GM13976 (cell line): ENCODE measurements around the gene TMPRSS13.
"Not testable (repeated sequence)": the region's sequence is repeated elsewhere in the genome, so short reads cannot be mapped to it uniquely, and the experiment has no call there.

Source experiments
- DNase-seq: peaks from one replicate; pipeline ENCODE4 v3.0.0; 2012; ENCODE audit warnings: low spot score
- in situ Hi-C: fragments of 300-500 bp; cut with MboI; formaldehyde crosslinking; loops from one replicate; pipeline ENCODE4 v1.12.0; 2022; ENCODE audit warnings: low sequenced_read_pairs, mixed read lengths, inconsistent platforms; ENCODE audit not compliant: unreplicated experiment
- TF ChIP-seq, protein P1 (sequence below): IDR thresholded peaks from 2 replicates; pipeline ENCODE4 v1.5.1; 2012; ENCODE audit warnings: borderline replicate concordance, mild to moderate bottlenecking; ENCODE audit not compliant: insufficient read depth; ENCODE audit errors: extremely low read depth, missing control alignments, control extremely low read depth

The TMPRSS13 gene

DNA sequence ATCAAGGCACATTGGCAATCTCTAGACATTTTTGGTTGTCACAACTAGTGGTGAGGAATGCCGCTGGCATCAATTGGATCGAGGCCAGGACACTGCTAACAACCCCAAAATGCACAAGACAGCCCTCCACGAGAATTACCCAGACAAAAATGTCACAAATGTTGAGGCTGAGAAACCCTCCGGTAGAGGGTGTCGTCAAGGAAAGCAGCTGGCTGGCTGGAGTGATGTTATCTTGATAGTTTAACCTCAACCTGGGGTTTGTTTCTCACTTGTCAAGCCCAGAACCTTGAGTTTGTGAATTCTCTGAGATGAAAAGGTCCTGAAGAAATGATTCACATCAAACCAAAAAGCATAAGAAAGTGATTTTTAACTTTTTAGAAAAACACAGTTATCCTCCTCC is 21.1 kb upstream of the TMPRSS13 start:
- in situ Hi-C loops: loop anchor here (5.0 kb wide), 1 partner anchor 97 kb away; no protein-coding TSS in a partner anchor
- peak; percentile 64 for DNase-seq
- TF ChIP-seq, protein P1, sequence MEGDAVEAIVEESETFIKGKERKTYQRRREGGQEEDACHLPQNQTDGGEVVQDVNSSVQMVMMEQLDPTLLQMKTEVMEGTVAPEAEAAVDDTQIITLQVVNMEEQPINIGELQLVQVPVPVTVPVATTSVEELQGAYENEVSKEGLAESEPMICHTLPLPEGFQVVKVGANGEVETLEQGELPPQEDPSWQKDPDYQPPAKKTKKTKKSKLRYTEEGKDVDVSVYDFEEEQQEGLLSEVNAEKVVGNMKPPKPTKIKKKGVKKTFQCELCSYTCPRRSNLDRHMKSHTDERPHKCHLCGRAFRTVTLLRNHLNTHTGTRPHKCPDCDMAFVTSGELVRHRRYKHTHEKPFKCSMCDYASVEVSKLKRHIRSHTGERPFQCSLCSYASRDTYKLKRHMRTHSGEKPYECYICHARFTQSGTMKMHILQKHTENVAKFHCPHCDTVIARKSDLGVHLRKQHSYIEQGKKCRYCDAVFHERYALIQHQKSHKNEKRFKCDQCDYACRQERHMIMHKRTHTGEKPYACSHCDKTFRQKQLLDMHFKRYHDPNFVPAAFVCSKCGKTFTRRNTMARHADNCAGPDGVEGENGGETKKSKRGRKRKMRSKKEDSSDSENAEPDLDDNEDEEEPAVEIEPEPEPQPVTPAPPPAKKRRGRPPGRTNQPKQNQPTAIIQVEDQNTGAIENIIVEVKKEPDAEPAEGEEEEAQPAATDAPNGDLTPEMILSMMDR: peak; percentile 42

DNA sequence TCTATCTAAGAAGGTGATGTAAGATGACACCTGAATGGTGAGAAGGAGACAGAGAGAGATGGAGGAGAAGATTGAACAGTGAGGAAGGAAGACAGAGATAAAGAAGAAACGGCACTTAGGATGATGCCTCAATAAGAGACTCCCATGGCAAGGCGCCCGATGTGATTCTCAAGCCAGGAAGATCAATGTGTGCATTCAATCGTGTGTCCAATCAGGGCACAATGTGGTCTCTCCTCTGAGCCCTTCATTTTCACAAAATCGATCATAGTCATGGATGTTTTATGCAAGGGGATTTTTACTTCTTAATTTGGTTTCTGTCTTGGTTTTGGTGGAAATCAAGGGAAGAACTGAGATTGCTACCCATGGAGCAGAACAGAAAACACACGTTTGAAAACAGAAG is 19.9 kb upstream of the TMPRSS13 start:
- in situ Hi-C loops: loop anchor here (5.0 kb wide), 1 partner anchor 107 kb away; no protein-coding TSS in a partner anchor
- DNase-seq: peak; percentile 9
- TF ChIP-seq, protein P1: no peak

DNA sequence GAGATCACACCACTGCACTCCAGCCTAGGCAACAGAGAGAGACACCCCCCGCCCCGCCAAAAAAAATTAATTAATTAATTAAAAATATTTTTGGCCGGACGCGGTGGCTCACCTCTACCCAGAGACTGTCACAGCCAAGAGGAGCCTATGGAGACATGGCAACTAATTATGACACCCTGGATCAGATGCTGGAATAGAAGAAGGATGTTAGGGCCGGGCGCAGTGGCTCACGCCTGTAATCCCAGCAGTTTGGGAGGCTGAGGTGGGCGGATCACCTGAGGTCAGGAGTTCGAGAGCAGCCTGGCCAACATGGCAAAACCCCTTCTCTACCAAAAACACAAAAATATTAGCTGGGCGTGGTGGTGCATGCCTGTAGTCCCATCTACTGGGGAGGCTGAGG is 19.3 kb upstream of the TMPRSS13 start:
- DNase-seq: not testable (repeated sequence)
- in situ Hi-C loops: loop anchor here (5.0 kb wide), 1 partner anchor 106 kb away; no protein-coding TSS in a partner anchor

DNA sequence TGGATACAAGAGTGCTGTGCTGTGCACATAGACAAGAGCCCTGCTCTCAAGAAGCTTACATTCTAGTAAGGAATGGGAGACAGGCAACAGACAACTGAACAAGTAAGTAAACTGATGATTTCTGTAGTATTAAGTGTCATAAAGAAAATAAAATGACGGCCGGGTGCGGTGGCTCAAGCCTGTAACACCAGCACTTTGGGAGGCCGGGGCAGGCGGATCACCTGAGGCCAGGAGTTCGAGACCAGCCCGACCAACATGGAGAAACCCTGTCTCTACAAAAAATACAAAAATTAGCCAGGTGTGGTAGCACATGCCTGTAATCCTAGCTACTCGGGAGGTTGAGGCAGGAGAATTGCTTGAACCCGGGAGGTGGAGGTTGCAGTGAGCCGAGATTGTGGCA is 18.5 kb upstream of the TMPRSS13 start:
- not testable (repeated sequence) for DNase-seq
- in situ Hi-C loops: loop anchor here (5.0 kb wide), 1 partner anchor 105 kb away; no protein-coding TSS in a partner anchor

DNA sequence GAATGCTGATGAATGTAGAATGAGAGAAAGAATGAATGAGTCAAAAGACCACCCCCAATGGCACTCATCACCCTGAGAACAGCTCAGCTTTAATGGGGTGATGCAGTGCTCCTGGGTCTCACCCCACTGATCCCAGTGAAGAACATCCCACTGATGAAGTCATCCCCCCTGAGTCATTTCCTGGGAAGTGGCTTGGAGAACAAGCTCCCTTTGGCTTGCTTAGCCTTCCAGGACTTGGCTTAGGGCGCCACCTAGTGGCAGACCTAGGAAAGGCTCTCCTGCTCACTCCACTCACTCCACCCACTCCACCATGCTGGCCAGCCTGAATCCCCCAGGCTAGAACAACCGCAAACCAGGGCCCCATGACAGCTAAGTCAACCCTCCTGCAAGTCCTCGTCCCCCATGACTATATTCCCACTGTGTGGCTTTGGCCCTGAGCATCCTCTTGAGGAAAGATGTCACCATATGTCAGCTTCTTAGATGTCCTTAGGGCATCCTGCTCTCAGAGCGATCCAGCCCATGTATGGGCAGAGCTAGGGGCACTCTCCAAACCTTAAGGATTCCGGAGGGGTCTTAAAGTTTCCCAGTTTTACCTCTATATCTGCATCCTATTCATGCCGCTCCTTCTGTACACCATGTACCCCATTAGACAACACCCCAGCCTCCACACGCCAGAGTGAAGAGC is 17.8 kb upstream of the TMPRSS13 start:
- DNase-seq: peak; percentile 78
- TF ChIP-seq, protein P1: peak; percentile 93
- in situ Hi-C loops: loop anchor here (5.0 kb wide), 1 partner anchor 105 kb away; no protein-coding TSS in a partner anchor

DNA sequence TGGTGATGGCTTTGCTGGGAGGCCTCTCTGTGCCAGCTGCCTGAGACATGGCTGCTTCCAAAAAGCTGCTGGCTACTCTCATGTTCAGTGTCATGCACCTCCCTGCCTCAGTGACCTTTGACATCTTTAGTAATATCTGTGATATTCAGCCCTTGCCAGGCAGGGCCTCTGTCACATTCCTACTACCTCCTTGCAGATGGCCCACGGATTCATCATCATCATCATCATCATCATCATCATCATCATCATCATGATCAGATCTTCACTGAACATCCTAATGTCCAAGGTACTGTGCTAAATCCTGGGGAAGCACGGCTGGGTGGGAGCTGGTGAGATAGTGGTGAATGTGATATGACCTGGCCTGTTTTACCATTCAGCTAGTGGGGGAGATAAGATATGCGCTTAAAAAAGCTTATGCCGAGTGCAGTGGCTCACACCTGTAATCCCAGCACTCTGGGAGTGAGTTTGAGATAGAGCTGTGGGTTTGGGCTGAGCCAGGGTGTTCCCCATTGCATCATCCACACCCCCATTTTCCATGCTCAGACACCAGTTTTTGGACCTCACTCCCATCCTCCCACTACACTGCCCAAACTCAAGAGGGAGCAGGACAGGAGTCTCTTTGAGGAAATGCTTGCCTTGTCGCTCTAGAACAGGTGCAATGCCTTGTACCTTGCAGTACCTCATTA is 17.1 kb upstream of the TMPRSS13 start:
- DNase-seq: no peak
- TF ChIP-seq, protein P1: no peak
- in situ Hi-C loops: loop anchor here (5.0 kb wide), 1 partner anchor 104 kb away; no protein-coding TSS in a partner anchor

DNA sequence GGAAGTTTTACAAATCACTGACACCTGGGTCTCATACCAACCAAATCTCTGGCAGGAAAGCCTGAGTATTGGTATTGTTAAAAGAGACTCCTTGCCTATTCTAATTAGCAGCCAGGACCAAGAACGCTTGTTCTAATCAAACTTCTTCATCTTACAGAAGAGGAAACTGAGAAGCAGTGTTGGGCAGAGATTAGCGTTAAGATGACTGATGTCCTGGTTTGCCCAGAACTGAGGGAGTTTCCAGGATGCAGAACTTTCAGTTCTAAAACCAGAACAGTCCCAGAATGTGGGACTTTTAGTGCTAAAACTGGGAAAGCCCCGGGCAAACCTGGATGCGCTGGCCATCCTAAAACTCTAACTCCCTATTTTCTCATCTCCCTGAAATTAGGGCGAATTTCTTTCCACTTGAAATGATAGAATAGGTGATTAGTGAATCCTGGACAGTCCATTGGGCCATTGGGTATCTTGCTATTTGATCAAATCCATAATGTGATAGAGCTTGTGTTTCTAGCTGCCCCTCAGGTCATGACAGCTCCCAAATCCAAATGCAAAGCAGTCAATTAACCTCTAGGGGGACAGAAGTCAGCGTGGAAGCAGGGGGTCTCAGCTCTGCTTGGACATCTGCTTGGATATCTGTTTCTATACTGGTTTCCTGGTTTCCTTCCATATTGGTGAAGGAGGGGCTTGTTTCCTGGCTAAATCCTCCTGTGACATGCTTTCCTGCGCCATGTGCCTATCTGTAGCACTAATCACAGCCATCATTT is 16.0 kb upstream of the TMPRSS13 start:
- in situ Hi-C loops: loop anchor here (5.0 kb wide), 1 partner anchor 103 kb away; no protein-coding TSS in a partner anchor
- TF ChIP-seq, protein P1: no peak
- DNase-seq: no peak
